Osteoblast (primary cell): ENCODE data around the gene SLC9A9. TPM values are rescaled to one million over a fixed set of nuclear protein-coding genes. Genes with fewer than 3 reads are reported as not detected.

Experiments
- DNase-seq: peaks from one replicate; pipeline ENCODE4 v3.0.0; 2011; ENCODE audit warnings: low spot score, mixed read lengths; ENCODE audit not compliant: insufficient read length; ENCODE audit errors: missing footprints
- H2AFZ ChIP-seq: 2 replicates; pipeline ENCODE4 v1.6.0; 2011; ENCODE audit warnings: mild to moderate bottlenecking, low read length
- H3K27ac ChIP-seq: 2 replicates; pipeline ENCODE4 v1.5.1; 2011; ENCODE audit warnings: mild to moderate bottlenecking, low read depth, low read length, moderate library complexity
- H3K27me3 ChIP-seq: 2 replicates; pipeline ENCODE4 v1.6.0; 2012; ENCODE audit warnings: mild to moderate bottlenecking, control low read depth, inconsistent platforms, low read length, moderate library complexity; ENCODE audit not compliant: insufficient read depth
- H3K36me3 ChIP-seq: 2 replicates; pipeline ENCODE4 v1.5.1; 2011; ENCODE audit warnings: mild to moderate bottlenecking, low read length, control low read depth, moderate library complexity; ENCODE audit not compliant: insufficient read depth
- H3K4me1 ChIP-seq: 2 replicates; pipeline ENCODE4 v1.5.1; 2011; ENCODE audit warnings: mild to moderate bottlenecking, low read length, control low read depth, moderate library complexity; ENCODE audit not compliant: insufficient read depth
- H3K4me2 ChIP-seq: 2 replicates; pipeline ENCODE4 v1.6.0; 2011; ENCODE audit warnings: mild to moderate bottlenecking, low read length; ENCODE audit not compliant: insufficient read depth
- H3K4me3 ChIP-seq: fragments of 200-600 bp; sonication (generic); 3 replicates; pipeline ENCODE4 v1.5.1; 2012; ENCODE audit warnings: mild to moderate bottlenecking, low read length, inconsistent platforms; ENCODE audit not compliant: insufficient read depth
- H3K79me2 ChIP-seq: 2 replicates; pipeline ENCODE4 v1.6.0; 2012; ENCODE audit warnings: mild to moderate bottlenecking, low read length, control low read depth, inconsistent platforms; ENCODE audit not compliant: insufficient read depth
- H3K9me3 ChIP-seq: 2 replicates; pipeline ENCODE4 v1.5.1; 2011; ENCODE audit warnings: low read depth, low read length, control low read depth
- H4K20me1 ChIP-seq: 2 replicates; pipeline ENCODE4 v1.6.0; 2012; ENCODE audit warnings: mild to moderate bottlenecking, low read length, control low read depth; ENCODE audit not compliant: insufficient read depth
- CTCF ChIP-seq: IDR thresholded peaks from 2 replicates; pipeline ENCODE4 v1.5.1; 2011; ENCODE audit warnings: mild to moderate bottlenecking, low read depth, low read length, moderate library complexity; ENCODE audit errors: extremely low read depth
- total RNA-seq: library from RNA; depleted of rRNA; stranded (reverse); fragments of >200 nt; gene quantifications from 2 replicates; pipeline ENCODE4 v1.2.3, GENCODE V29; 2012

Gene SLC9A9
- total RNA-seq, 1 donor = 6.5 TPM

GRCh38 chr3:143764840-143765239 is 83.4 kb downstream of the SLC9A9 start:
- no peak for TF ChIP-seq CTCF
- no peak overlapping the region for H3K4me2 ChIP-seq
- H3K9me3 ChIP-seq = no peaks in the 10 kb centered on the region
- no peak overlapping the region for H3K27ac ChIP-seq
- no peaks in the 10 kb centered on the region for H3K27me3 ChIP-seq
- H3K79me2 ChIP-seq = no peaks in the 10 kb centered on the region
- peaks cover 7% of the 10 kb centered on the region for H3K4me1 ChIP-seq
- H2AFZ ChIP-seq = no peak overlapping the region
- no peak overlapping the region for H3K4me3 ChIP-seq
- H4K20me1 ChIP-seq = no peaks in the 10 kb centered on the region
- no peaks in the 10 kb centered on the region for H3K36me3 ChIP-seq
- no peak for DNase-seq

- no peak overlapping the region for H3K4me3 ChIP-seq
- no peaks in the 10 kb centered on the region for H4K20me1 ChIP-seq
- H3K9me3 ChIP-seq = no peaks in the 10 kb centered on the region
- peak; percentile 56 for TF ChIP-seq CTCF
- H3K36me3 ChIP-seq = no peaks in the 10 kb centered on the region
- no peak overlapping the region for H2AFZ ChIP-seq
- no peaks in the 10 kb centered on the region for H3K27me3 ChIP-seq
- no peak overlapping the region for H3K27ac ChIP-seq
- H3K79me2 ChIP-seq = no peaks in the 10 kb centered on the region
- no peak for DNase-seq
- H3K4me1 ChIP-seq = no peaks in the 10 kb centered on the region
- H3K4me2 ChIP-seq = no peak overlapping the region
Observed at GRCh38 chr3:143763564-143764162, 84.6 kb downstream of the SLC9A9 start.

- Histone ChIP-seq H3K27ac (no peak overlapping the region), H3K4me3 (no peak overlapping the region), H3K4me2 (no peak overlapping the region), H3K79me2 (no peaks in the 10 kb centered on the region), H3K36me3 (no peaks in the 10 kb centered on the region), H2AFZ (no peak overlapping the region), H3K9me3 (no peaks in the 10 kb centered on the region), H3K27me3 (no peaks in the 10 kb centered on the region), H4K20me1 (no peaks in the 10 kb centered on the region), H3K4me1 (no peaks in the 10 kb centered on the region)
- no peak for DNase-seq
- no peak for TF ChIP-seq CTCF
Observed at GRCh38 chr3:143757691-143758090, 90.6 kb downstream of the SLC9A9 start.

- no peaks in the 10 kb centered on the region for H3K9me3 ChIP-seq
- no peaks in the 10 kb centered on the region for H3K79me2 ChIP-seq
- no peak for TF ChIP-seq CTCF
- H3K27ac ChIP-seq = no peak overlapping the region
- H4K20me1 ChIP-seq = no peaks in the 10 kb centered on the region
- no peak overlapping the region for H3K4me2 ChIP-seq
- no peak overlapping the region for H2AFZ ChIP-seq
- no peaks in the 10 kb centered on the region for H3K4me1 ChIP-seq
- no peak overlapping the region for H3K4me3 ChIP-seq
- no peaks in the 10 kb centered on the region for H3K36me3 ChIP-seq
- H3K27me3 ChIP-seq = no peaks in the 10 kb centered on the region
- DNase-seq = no peak
Observed at GRCh38 chr3:143755978-143756377, 92.3 kb downstream of the SLC9A9 start.
